Parathyroid adenoma (tissue), 2 donors: Measurements from ENCODE around the gene EVC.

Source experiments
- H2AFZ ChIP-seq: fragments of 300-600 bp; sonication (generic); one replicate; pipeline ENCODE4 v1.7.0; 2017; ENCODE audit warnings: antibody characterized with exemption, mild to moderate bottlenecking
- H3K27ac ChIP-seq: fragments of 300-600 bp; sonication (generic); one replicate; pipeline ENCODE4 v1.7.0; 2017
- H3K27me3 ChIP-seq: fragments of 300-600 bp; sonication (generic); one replicate; pipeline ENCODE4 v1.7.0; 2017; ENCODE audit warnings: low read length; ENCODE audit not compliant: control insufficient read depth, insufficient read depth
- H3K36me3 ChIP-seq: fragments of 300-600 bp; sonication (generic); one replicate; pipeline ENCODE4 v1.7.0; 2017; ENCODE audit warnings: low read length; ENCODE audit not compliant: control insufficient read depth, insufficient read depth
- H3K4me1 ChIP-seq: fragments of 300-600 bp; sonication (generic); one replicate; pipeline ENCODE4 v1.7.0; 2017; ENCODE audit warnings: control low read depth
- H3K4me2 ChIP-seq: fragments of 300-600 bp; sonication (generic); one replicate; pipeline ENCODE4 v1.7.0; 2017; ENCODE audit warnings: low read length
- H3K4me3 ChIP-seq: fragments of 300-600 bp; sonication (generic); one replicate; pipeline ENCODE4 v1.7.0; 2017; ENCODE audit warnings: low read depth, low read length
- H3K79me2 ChIP-seq: fragments of 300-600 bp; sonication (generic); one replicate; pipeline ENCODE4 v1.7.0; 2017; ENCODE audit warnings: control low read depth
- H3K9ac ChIP-seq: fragments of 300-600 bp; sonication (generic); one replicate; pipeline ENCODE4 v1.7.0; 2017; ENCODE audit warnings: mild to moderate bottlenecking
- H3K9me3 ChIP-seq: fragments of 300-600 bp; sonication (generic); one replicate; pipeline ENCODE4 v1.7.0; 2017; ENCODE audit warnings: low read length; ENCODE audit not compliant: control insufficient read depth
- TF ChIP-seq, protein P1 (sequence below): fragments of 300-600 bp; sonication (generic); IDR thresholded peaks from one replicate; pipeline ENCODE4 v1.7.0; 2017; ENCODE audit warnings: antibody characterized with exemption, mild to moderate bottlenecking
- donor health status: primary hyperparathyroidism.

The EVC gene

DNA sequence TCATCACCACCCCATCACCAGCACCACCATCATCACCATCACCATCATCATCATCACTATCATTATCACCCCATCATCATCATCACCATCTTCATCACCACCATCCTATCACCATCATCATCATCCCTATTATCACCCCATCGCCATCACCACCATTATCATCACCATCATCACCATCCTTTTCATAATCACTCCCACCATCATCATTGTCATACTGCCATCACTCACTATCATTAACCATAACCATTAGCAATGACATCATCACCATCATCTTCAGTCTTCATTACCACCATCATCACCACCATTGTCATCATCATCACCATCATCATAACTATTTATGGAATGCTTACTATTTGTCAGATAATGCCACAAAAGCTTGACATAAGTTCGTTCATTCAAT lies 146.2 kb downstream of the EVC start:
- no peaks in the 10 kb centered on the region for H3K9me3 ChIP-seq
- H3K4me1 ChIP-seq: no peaks in the 10 kb centered on the region
- no peaks in the 10 kb centered on the region for H3K27me3 ChIP-seq
- no peak overlapping the region for H3K4me3 ChIP-seq
- H3K79me2 ChIP-seq: no peaks in the 10 kb centered on the region
- H3K27ac ChIP-seq: no peak overlapping the region
- no peak overlapping the region for H2AFZ ChIP-seq
- no peak overlapping the region for H3K9ac ChIP-seq
- TF ChIP-seq, protein P1, sequence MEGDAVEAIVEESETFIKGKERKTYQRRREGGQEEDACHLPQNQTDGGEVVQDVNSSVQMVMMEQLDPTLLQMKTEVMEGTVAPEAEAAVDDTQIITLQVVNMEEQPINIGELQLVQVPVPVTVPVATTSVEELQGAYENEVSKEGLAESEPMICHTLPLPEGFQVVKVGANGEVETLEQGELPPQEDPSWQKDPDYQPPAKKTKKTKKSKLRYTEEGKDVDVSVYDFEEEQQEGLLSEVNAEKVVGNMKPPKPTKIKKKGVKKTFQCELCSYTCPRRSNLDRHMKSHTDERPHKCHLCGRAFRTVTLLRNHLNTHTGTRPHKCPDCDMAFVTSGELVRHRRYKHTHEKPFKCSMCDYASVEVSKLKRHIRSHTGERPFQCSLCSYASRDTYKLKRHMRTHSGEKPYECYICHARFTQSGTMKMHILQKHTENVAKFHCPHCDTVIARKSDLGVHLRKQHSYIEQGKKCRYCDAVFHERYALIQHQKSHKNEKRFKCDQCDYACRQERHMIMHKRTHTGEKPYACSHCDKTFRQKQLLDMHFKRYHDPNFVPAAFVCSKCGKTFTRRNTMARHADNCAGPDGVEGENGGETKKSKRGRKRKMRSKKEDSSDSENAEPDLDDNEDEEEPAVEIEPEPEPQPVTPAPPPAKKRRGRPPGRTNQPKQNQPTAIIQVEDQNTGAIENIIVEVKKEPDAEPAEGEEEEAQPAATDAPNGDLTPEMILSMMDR: no peak
- no peak overlapping the region for H3K4me2 ChIP-seq
- H3K36me3 ChIP-seq: no peaks in the 10 kb centered on the region

DNA sequence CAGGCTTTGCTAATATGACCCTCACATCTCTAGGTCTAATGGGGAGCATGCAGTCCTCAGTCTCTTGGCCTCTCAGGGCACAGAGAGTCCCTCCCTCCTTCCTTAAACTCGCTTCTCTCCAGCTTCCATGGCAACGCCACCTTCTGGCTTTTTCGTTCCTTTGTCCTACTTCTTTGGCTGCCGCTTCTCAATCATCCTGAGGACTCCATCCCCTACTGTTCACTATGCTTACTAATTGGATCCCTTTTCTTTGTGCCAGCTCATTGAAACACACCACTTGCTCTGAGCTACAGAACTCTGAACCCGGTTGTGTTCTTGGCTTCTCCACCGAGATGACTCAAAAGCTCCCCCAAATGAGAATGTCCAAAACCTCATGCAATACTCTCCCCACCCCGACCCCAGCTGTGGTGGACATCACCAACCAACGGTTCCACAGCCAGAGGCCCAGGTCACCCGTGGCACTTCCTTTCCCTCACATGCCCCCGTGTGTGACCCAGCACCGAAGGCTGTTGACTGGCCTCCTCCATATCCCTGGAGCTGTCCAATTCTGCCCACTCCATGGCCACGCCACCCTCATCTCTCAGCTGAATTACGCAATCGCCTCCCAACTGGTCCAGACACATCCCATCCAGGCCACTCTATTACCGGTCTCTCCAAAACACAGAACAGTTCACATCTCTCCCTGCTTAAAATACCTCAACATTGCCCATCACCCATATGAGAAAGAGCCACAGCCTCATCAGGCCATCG lies 147.2 kb downstream of the EVC start:
- no peaks in the 10 kb centered on the region for H3K4me1 ChIP-seq
- H3K27ac ChIP-seq: no peak overlapping the region
- TF ChIP-seq, protein P1: no peak
- no peaks in the 10 kb centered on the region for H3K79me2 ChIP-seq
- H3K27me3 ChIP-seq: no peaks in the 10 kb centered on the region
- no peak overlapping the region for H3K9ac ChIP-seq
- no peaks in the 10 kb centered on the region for H3K9me3 ChIP-seq
- no peak overlapping the region for H3K4me3 ChIP-seq
- no peaks in the 10 kb centered on the region for H3K36me3 ChIP-seq
- H3K4me2 ChIP-seq: no peak overlapping the region
- no peak overlapping the region for H2AFZ ChIP-seq

DNA sequence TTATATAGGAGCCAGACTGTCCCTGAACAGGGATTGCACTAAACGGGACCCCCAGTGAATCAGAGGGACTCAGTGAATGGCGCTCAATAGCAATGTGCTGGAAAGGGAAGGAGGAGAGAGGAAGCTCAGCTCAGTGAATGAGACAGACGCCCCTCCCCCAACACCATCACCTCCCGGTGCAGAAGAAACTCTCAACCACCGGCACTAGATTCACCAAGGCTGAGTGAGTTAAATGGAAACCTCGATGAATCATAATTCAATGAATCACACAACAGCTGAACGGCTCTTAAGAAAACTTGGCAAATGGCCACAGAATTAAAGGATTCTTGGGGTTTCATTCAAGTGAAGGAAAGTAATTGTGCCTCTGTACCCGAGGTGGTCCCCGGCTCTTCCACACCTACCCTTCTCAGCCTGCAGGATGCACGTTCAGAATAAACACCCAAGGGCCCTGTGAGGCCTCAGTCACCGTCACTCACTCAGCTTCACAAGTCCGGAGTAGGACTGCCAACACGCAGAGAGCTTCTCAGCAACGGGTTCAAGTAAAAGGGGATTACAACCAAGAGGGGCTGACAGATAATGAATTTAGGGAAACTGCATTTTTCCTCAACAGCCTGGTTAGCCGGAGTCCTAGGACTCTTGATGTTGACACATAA lies 152.6 kb downstream of the EVC start:
- Histone ChIP-seq H3K9me3 (no peaks in the 10 kb centered on the region), H3K79me2 (no peaks in the 10 kb centered on the region), H3K4me2 (no peak overlapping the region), H2AFZ (no peak overlapping the region), H3K27me3 (no peaks in the 10 kb centered on the region), H3K27ac (no peak overlapping the region), H3K9ac (no peak overlapping the region), H3K36me3 (no peaks in the 10 kb centered on the region), H3K4me3 (no peak overlapping the region), H3K4me1 (no peaks in the 10 kb centered on the region)
- TF ChIP-seq, protein P1: no peak
